K562 (cell line): Measurements from ENCODE around the gene FAM167B. TPM values are rescaled to one million over a fixed set of nuclear protein-coding genes. Genes with fewer than 3 reads are reported as not detected.

Experiments
- ATAC-seq: fragments of 200-7000 bp; cut with Tn5 transposase; 3 replicates; pipeline ENCODE4 v1.9.1; 2020; ENCODE audit warnings: moderate library complexity
- BruUV-seq: library from RNA; stranded (reverse); fragments of 400-500 nt; replicated peaks from 2 replicates; lab custom pipeline; 2021; lab: Mats Ljungman, UMichigan
- CTCF ChIA-PET: fragments of 300-600 bp; formaldehyde crosslinking; extraction: SDS; loops from one replicate; lab custom pipeline; 2021; ENCODE audit warnings: low intra/inter-chr PET ratio; lab: Yijun Ruan, JAX
- POLR2A ChIA-PET: fragments of 300-600, 350-650 bp; sonication (Branson Sonifier 250); formaldehyde crosslinking; extraction: SDS; loops from one replicate; lab custom pipeline; 2021; ENCODE audit warnings: antibody characterized with exemption, inconsistent platforms; lab: Yijun Ruan, JAX
- DNase-seq, 4 experiments: peaks; one replicate each; pipeline versions ENCODE4 v3.0.0 to v3.0.0-alpha.2; 2011 to 2018; ENCODE audit warnings: low spot score in 3 of 4, mixed read lengths in 3 of 4; ENCODE audit errors: extremely low read depth in 1 of 4
- FAIRE-seq: peaks from 2 replicates; lab custom pipeline; 2011; peaks lifted over from hg19 to GRCh38; lab: Jason Lieb, UNC
- H2AFZ ChIP-seq: 2 replicates; pipeline ENCODE4 v1.6.0; 2011; ENCODE audit warnings: low read depth, low read length, control low read depth, inconsistent platforms
- H3K27ac ChIP-seq: fragments of 200-600 bp; 3 replicates; pipeline ENCODE4 v1.8.0; 2011; ENCODE audit warnings: low read depth, mild to moderate bottlenecking, control low read depth, inconsistent platforms, low read length, moderate library complexity, mixed read lengths; ENCODE audit errors: extremely low read depth
- H3K27me3 ChIP-seq, 2 experiments: fragments of 300-600 bp in 1 of 2; 2 replicates in 1 of 2; 3 replicates in 1 of 2; pipeline versions ENCODE4 v1.6.0 to v1.8.0; 2011; ENCODE audit warnings: inconsistent platforms in 2 of 2, low read length in 2 of 2, mild to moderate bottlenecking in 1 of 2, mixed read lengths in 1 of 2, moderate library complexity in 1 of 2; ENCODE audit not compliant: control insufficient read depth in 2 of 2, insufficient read depth in 2 of 2
- H3K36me3 ChIP-seq: fragments of 300-600 bp; 3 replicates; pipeline ENCODE4 v1.8.0; 2011; ENCODE audit warnings: mild to moderate bottlenecking, low read length, inconsistent platforms; ENCODE audit not compliant: control insufficient read depth, insufficient read depth
- H3K4me1 ChIP-seq, 2 experiments: fragments of 200-600 bp in 1 of 2; replicated peaks in 1 of 2; 2 replicates in 1 of 2; 3 replicates in 1 of 2; pipeline versions ENCODE4 v1.5.1 to v1.8.0; 2011; ENCODE audit warnings: inconsistent platforms in 2 of 2, low read length in 2 of 2, mild to moderate bottlenecking in 1 of 2, mixed read lengths in 1 of 2, moderate library complexity in 1 of 2; ENCODE audit not compliant: control insufficient read depth in 2 of 2, insufficient read depth in 2 of 2
- H3K4me2 ChIP-seq: 2 replicates; pipeline ENCODE4 v1.6.1; 2011; ENCODE audit warnings: low read length, control low read depth, inconsistent platforms, mixed read lengths; ENCODE audit not compliant: insufficient read depth
- H3K4me3 ChIP-seq: fragments of 200-600 bp; sonication (generic), shearing (Covaris generic); 2 replicates; pipeline ENCODE4 v1.5.1; 2016; ENCODE audit warnings: control low read depth, inconsistent platforms
- H3K79me2 ChIP-seq: fragments of 200-600 bp; 3 replicates; pipeline ENCODE4 v1.8.0; 2011; ENCODE audit warnings: low read length, inconsistent platforms; ENCODE audit not compliant: control insufficient read depth, insufficient read depth
- H3K9ac ChIP-seq, 2 experiments: 2 replicates each; pipeline versions ENCODE4 v1.6.0 to v1.6.1; 2011; ENCODE audit warnings: low read depth in 2 of 2, low read length in 2 of 2, control low read depth in 1 of 2, inconsistent platforms in 1 of 2, mild to moderate bottlenecking in 1 of 2, mixed read lengths in 1 of 2; ENCODE audit not compliant: insufficient read depth in 1 of 2
- H3K9me1 ChIP-seq: one replicate; pipeline ENCODE4 v1.6.0; 2011; ENCODE audit warnings: inconsistent platforms, mild to moderate bottlenecking, low read length, moderate library complexity; ENCODE audit not compliant: control insufficient read depth, insufficient read depth
- H3K9me3 ChIP-seq: replicated peaks from 2 replicates; pipeline ENCODE4 v1.5.1; 2011; ENCODE audit warnings: low read depth, low read length, inconsistent platforms; ENCODE audit not compliant: control insufficient read depth, insufficient read depth
- H4K20me1 ChIP-seq: replicated peaks from 2 replicates; pipeline ENCODE4 v1.6.1; 2011; ENCODE audit warnings: low read length, inconsistent platforms, mixed read lengths; ENCODE audit not compliant: control insufficient read depth, insufficient read depth
- CBX5 ChIP-seq: IDR thresholded peaks from 2 replicates; pipeline ENCODE4 v1.6.1; 2014; ENCODE audit warnings: low read depth, borderline replicate concordance
- CSDE1 ChIP-seq, 2 experiments: fragments of 450-650 bp; IDR thresholded peaks; 2 replicates each; pipeline ENCODE4 v1.6.1; 2016; ENCODE audit warnings: mild to moderate bottlenecking in 1 of 2
- ELF1 ChIP-seq: fragments of 200-800 bp; sonication (Bioruptor generic); IDR thresholded peaks from 2 replicates; pipeline ENCODE4 v1.6.1; 2016; ENCODE audit warnings: missing genetic modification characterization, missing compliant biosample characterization
- GABPA ChIP-seq: fragments of 200-800 bp; sonication (Bioruptor generic); conservative IDR thresholded peaks from 2 replicates; pipeline ENCODE4 v1.6.1; 2016; ENCODE audit warnings: low read depth, missing genetic modification characterization, missing compliant biosample characterization
- KLF1 ChIP-seq: fragments of 450-650 bp; IDR thresholded peaks from 2 replicates; pipeline ENCODE4 v1.6.1; 2016; ENCODE audit warnings: missing genetic modification characterization, missing compliant biosample characterization
- LEF1 ChIP-seq: fragments of 450-650 bp; IDR thresholded peaks from 2 replicates; pipeline ENCODE4 v1.6.1; 2016; ENCODE audit warnings: mild to moderate bottlenecking
- NFYB ChIP-seq: IDR thresholded peaks from 2 replicates; pipeline ENCODE4 v1.6.1; 2011; ENCODE audit warnings: mild to moderate bottlenecking, moderate library complexity; ENCODE audit not compliant: insufficient read length; ENCODE audit errors: extremely low read depth
- NUFIP1 ChIP-seq: fragments of 450-650 bp; IDR thresholded peaks from 2 replicates; pipeline ENCODE4 v1.6.1; 2018; ENCODE audit not compliant: partially characterized antibody
- PHF20 ChIP-seq: fragments of 450-650 bp; IDR thresholded peaks from 2 replicates; pipeline ENCODE4 v1.6.1; 2018; ENCODE audit not compliant: partially characterized antibody
- SIN3A ChIP-seq, 2 experiments: fragments of 150-350 bp in 1 of 2; IDR thresholded peaks; 2 replicates each; pipeline ENCODE4 v1.6.1; 2011 to 2016; ENCODE audit warnings: borderline replicate concordance in 2 of 2, low read depth in 2 of 2, low read length in 2 of 2, mild to moderate bottlenecking in 2 of 2, moderate library complexity in 2 of 2; ENCODE audit not compliant: control insufficient read depth in 1 of 2
- SIN3B ChIP-seq: fragments of 450-650 bp; IDR thresholded peaks from 2 replicates; pipeline ENCODE4 v1.6.1; 2017; ENCODE audit warnings: low read depth, mild to moderate bottlenecking, moderate library complexity
- ZC3H4 ChIP-seq: sonication (generic); formaldehyde crosslinking; IDR thresholded peaks from 2 replicates; pipeline ENCODE4 v1.9.0; 2021; ENCODE audit warnings: missing genetic modification reagents, borderline replicate concordance
- WGBS: fragments of 100-300 bp; shearing (Covaris generic); methylation state at CpG from one replicate; pipeline ENCODE4 v1.1.6; 2016; ENCODE audit warnings: low coverage, mixed read lengths; ENCODE audit not compliant: insufficient coverage; ENCODE audit errors: missing lambda C conversion rate; 5-methylcytosine and 5-hydroxymethylcytosine counted together
- in situ Hi-C: fragments of 300-500 bp; cut with MboI; formaldehyde crosslinking; loops from 4 replicates; pipeline ENCODE4 v1.15.0; 2018; ENCODE audit warnings: inconsistent platforms, mixed read lengths
- intact Hi-C: fragments of 100-400 bp; cut with micrococcal nuclease; formaldehyde crosslinking; loops from 2 replicates; pipeline ENCODE4 v1.14.2; 2022
- polyA plus RNA-seq, 8 experiments: library from polyadenylated mRNA; depleted of rRNA in 4 of 8; stranded (reverse) in 5 of 8; unstranded in 3 of 8; fragments of >200 nt; fragmentation: Nextera tagmentation in 2 of 8; fragmentation: Illumina TruSeq in 1 of 8; extraction: Ambion mirVana in 2 of 8; extraction: Trizol in 1 of 8; gene quantifications; 2 replicates each; pipeline versions ENCODE4 v1.2.1 to v1.2.3, GENCODE V29; 2011 to 2014; ENCODE audit warnings: inconsistent platforms in 1 of 8, missing spikeins in 1 of 8
- total RNA-seq, 7 experiments: library from RNA; depleted of rRNA in 6 of 7; stranded (reverse); fragments of >200 nt in 6 of 7; fragmentation: Illumina TruSeq in 2 of 7; extraction: Trizol in 2 of 7; gene quantifications; 2 replicates each; pipeline versions ENCODE4 v1.2.1 to v1.2.3, GENCODE V29; 2011 to 2021; ENCODE audit warnings: low replicate concordance in 1 of 7
- TF ChIP-seq, protein P1 (sequence below): sonication (generic); formaldehyde crosslinking; IDR thresholded peaks from 2 replicates; pipeline ENCODE4 v1.5.0; 2020; ENCODE audit warnings: missing genetic modification reagents

FAM167B gene
- total and polyA plus RNA-seq, 9 of the 15 experiments (the other 6 are each of a cell fraction or from before 2014, with no cell fraction given) = not detected

DNA sequence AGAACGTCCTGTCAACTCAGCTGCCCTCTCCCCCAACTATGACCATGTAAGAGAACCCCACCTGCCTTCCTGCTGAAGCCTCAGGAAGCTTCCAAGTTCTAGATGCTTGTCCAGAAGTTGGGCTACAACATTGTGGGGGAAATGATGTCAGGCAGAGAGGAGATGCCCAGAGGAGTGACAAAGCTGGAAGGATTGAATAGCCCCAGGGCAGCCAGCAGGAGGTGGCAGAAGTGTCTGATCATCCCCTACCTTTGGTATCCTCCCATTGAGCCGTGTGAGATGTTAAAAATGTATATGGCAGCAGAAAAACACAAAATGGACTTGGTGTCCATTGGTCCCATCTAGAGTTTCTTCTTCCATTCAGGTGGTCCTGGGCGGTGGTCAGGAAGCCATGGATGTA lies 18.3 kb upstream of the FAM167B start:
- peaks cover 85% of the 10 kb centered on the region for H3K36me3 ChIP-seq
- H3K27ac ChIP-seq = no peak overlapping the region
- TF ChIP-seq, protein P1, sequence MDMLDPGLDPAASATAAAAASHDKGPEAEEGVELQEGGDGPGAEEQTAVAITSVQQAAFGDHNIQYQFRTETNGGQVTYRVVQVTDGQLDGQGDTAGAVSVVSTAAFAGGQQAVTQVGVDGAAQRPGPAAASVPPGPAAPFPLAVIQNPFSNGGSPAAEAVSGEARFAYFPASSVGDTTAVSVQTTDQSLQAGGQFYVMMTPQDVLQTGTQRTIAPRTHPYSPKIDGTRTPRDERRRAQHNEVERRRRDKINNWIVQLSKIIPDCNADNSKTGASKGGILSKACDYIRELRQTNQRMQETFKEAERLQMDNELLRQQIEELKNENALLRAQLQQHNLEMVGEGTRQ (CRISPR knock-in tag) = no peak
- TF ChIP-seq KLF1 (tag) (no peak), ZC3H4 (CRISPR knock-in tag) (no peak), SIN3B (no peak), SIN3A (IDR thresholded peaks at IDR 0.05; ENCODE audit: borderline replicate concordance in 2 of 2, control insufficient read depth in 1 of 2, low read depth in 2 of 2, low read length in 2 of 2) (no peak), ELF1 (tag) (no peak), CSDE1 (IDR thresholded peaks at IDR 0.05) (no peak), CBX5 (no peak), PHF20 (no peak), LEF1 (no peak), NFYB (no peak), NUFIP1 (no peak), GABPA (tag) (no peak)
- H2AFZ ChIP-seq = no peak overlapping the region
- CTCF ChIA-PET = no interaction called here
- no peaks in the 10 kb centered on the region for H3K9me3 ChIP-seq
- BruUV-seq = no TSS peak
- H3K4me1 ChIP-seq = peaks cover 3% of the 10 kb centered on the region in 2 experiments; a peak in 3 of 5 replicates
- no peak for DNase-seq
- POLR2A ChIA-PET = interaction anchor here (0.6 to 6.5 kb wide), 8 partner anchors 7 to 107 kb away, joined by 3 to 40 read pairs (median 4); partner anchors contain the start of gene MARCKSL1
- H3K9ac ChIP-seq = no peak overlapping the region
- no peaks in the 10 kb centered on the region for H3K9me1 ChIP-seq
- WGBS = 98% methylated on average over 3 of the region's 3 CpGs
- H3K4me2 ChIP-seq = no peak overlapping the region
- intact Hi-C loops = no loop called here
- H4K20me1 ChIP-seq = no peaks in the 10 kb centered on the region
- H3K4me3 ChIP-seq = no peak overlapping the region
- ATAC-seq = no peak
- FAIRE-seq = no peak
- H3K27me3 ChIP-seq = no peaks in the 10 kb centered on the region
- in situ Hi-C loops = no loop called here
- H3K79me2 ChIP-seq = peaks cover 16% of the 10 kb centered on the region
